ENCODE results near the gene NLRP12.
"Not testable (repeated sequence)": the region's sequence is repeated elsewhere in the genome, so short reads cannot be mapped to it uniquely, and the experiment has no call there.

The NLRP12 gene

GRCh38 chr19:53824134-53824611 lies at the start of gene NLRP12:
Gene NLRP12 (minus strand): TSS chr19:53824314. CDS start chr19:53824174, 140 bp downstream.
- no peak for DNase-seq (ENCODE audit: low read depth in 2 of 2)

- DNase-seq (ENCODE audit: low read depth in 2 of 2): no peak
Observed at GRCh38 chr19:53872762-53873161, 48.6 kb upstream of the NLRP12 start.

GRCh38 chr19:53871454-53871853 lies 47.3 kb upstream of the NLRP12 start:
- DNase-seq (ENCODE audit: low read depth in 2 of 2): no peak

GRCh38 chr19:53870485-53870844 lies 46.4 kb upstream of the NLRP12 start:
- no peak for DNase-seq (ENCODE audit: low read depth in 2 of 2)

GRCh38 chr19:53869805-53870484 lies 45.8 kb upstream of the NLRP12 start:
- DNase-seq (ENCODE audit: low read depth in 2 of 2): not testable (repeated sequence)

- DNase-seq (ENCODE audit: low read depth in 2 of 2): peak; percentile 74 to 80
Observed at GRCh38 chr19:53868892-53869804, 45.0 kb upstream of the NLRP12 start.

GRCh38 chr19:53868091-53868891 lies 44.2 kb upstream of the NLRP12 start:
- DNase-seq (ENCODE audit: low read depth in 2 of 2): peak in 1 of 2 donors; percentile 34

- DNase-seq (ENCODE audit: low read depth in 2 of 2): peak; percentile 96 to 99
Observed at GRCh38 chr19:53867225-53868090, 43.3 kb upstream of the NLRP12 start, which contains the start of gene MYADM. Gene MYADM (plus strand): TSS chr19:53867883. CDS start chr19:53873530, 5,647 bp downstream.

GRCh38 chr19:53866865-53867224 lies 42.7 kb upstream of the NLRP12 start:
- no peak for DNase-seq (ENCODE audit: low read depth in 2 of 2)

GRCh38 chr19:53865918-53866864 lies 42.1 kb upstream of the NLRP12 start:
- DNase-seq (ENCODE audit: low read depth in 2 of 2): peak in 1 of 2 donors; percentile 69

- DNase-seq (ENCODE audit: low read depth in 2 of 2): no peak
Observed at GRCh38 chr19:53865523-53865917, 41.4 kb upstream of the NLRP12 start.

GRCh38 chr19:53864308-53864836 lies 40.3 kb upstream of the NLRP12 start:
- DNase-seq (ENCODE audit: low read depth in 2 of 2): no peak

GRCh38 chr19:53853707-53854106 lies 29.6 kb upstream of the NLRP12 start:
- no peak for DNase-seq (ENCODE audit: low read depth in 2 of 2)

- no peak for DNase-seq (ENCODE audit: low read depth in 2 of 2)
Observed at GRCh38 chr19:53849237-53849676, 25.1 kb upstream of the NLRP12 start.

- no peak for DNase-seq (ENCODE audit: low read depth in 2 of 2)
Observed at GRCh38 chr19:53847555-53847954, 23.4 kb upstream of the NLRP12 start.

GRCh38 chr19:53844849-53845246 lies 20.7 kb upstream of the NLRP12 start:
- no peak for DNase-seq (ENCODE audit: low read depth in 2 of 2)

GRCh38 chr19:53840914-53841313 lies 16.8 kb upstream of the NLRP12 start:
- not testable (repeated sequence) for DNase-seq (ENCODE audit: low read depth in 2 of 2)

- not testable (repeated sequence) for DNase-seq (ENCODE audit: low read depth in 2 of 2)
Observed at GRCh38 chr19:53840241-53840640, 16.1 kb upstream of the NLRP12 start.

- not testable (repeated sequence) for DNase-seq (ENCODE audit: low read depth in 2 of 2)
Observed at GRCh38 chr19:53838446-53838845, 14.3 kb upstream of the NLRP12 start.

Measured in stimulated activated CD4-positive, alpha-beta T cell treated with anti-CD3 and anti-CD28 coated beads, Interleukin-4, amount 100 ng/mL, for 48 hours (primary cell).